H9 (cell line): Measurements from ENCODE around the gene CA12. TPM values are rescaled to one million over a fixed set of nuclear protein-coding genes. Genes with fewer than 3 reads are reported as not detected.

Source experiments
- DNase-seq: peaks from one replicate; pipeline ENCODE4 v3.0.0-alpha.2; 2017
- H2AFZ ChIP-seq: one replicate; pipeline ENCODE4 v1.6.1; 2013; ENCODE audit warnings: mild to moderate bottlenecking, low read length, control low read depth, moderate library complexity
- H2AK5ac ChIP-seq: 2 replicates; pipeline ENCODE4 v1.6.1; 2013; ENCODE audit warnings: low read length, control low read depth, mixed read lengths; ENCODE audit not compliant: insufficient read length
- H2BK120ac ChIP-seq: one replicate; pipeline ENCODE4 v1.6.1; 2013; ENCODE audit warnings: low read depth, mild to moderate bottlenecking, low read length, control low read depth, inconsistent platforms; ENCODE audit not compliant: poor library complexity, severe bottlenecking
- H2BK12ac ChIP-seq: 2 replicates; pipeline ENCODE4 v1.6.1; 2013; ENCODE audit warnings: low read length, control low read depth, mixed read lengths, low read depth; ENCODE audit not compliant: insufficient read length
- H2BK15ac ChIP-seq: 2 replicates; pipeline ENCODE4 v1.6.1; 2013; ENCODE audit warnings: low read depth, low read length, control low read depth
- H2BK20ac ChIP-seq: one replicate; pipeline ENCODE4 v1.6.1; 2013; ENCODE audit warnings: low read depth, mild to moderate bottlenecking, low read length, control low read depth, inconsistent platforms; ENCODE audit not compliant: poor library complexity, severe bottlenecking
- H2BK5ac ChIP-seq: 2 replicates; pipeline ENCODE4 v1.6.1; 2013; ENCODE audit warnings: low read length, control low read depth, mixed read lengths; ENCODE audit not compliant: insufficient read length
- H3K14ac ChIP-seq: 2 replicates; pipeline ENCODE4 v1.6.1; 2013; ENCODE audit warnings: low read length, control low read depth; ENCODE audit not compliant: insufficient read depth
- H3K18ac ChIP-seq: 2 replicates; pipeline ENCODE4 v1.6.1; 2013; ENCODE audit warnings: low read depth, mild to moderate bottlenecking, mixed read lengths, low read length, control low read depth; ENCODE audit not compliant: insufficient read length
- H3K23ac ChIP-seq: 2 replicates; pipeline ENCODE4 v1.6.1; 2013; ENCODE audit warnings: low read length, control low read depth, mixed read lengths, low read depth; ENCODE audit not compliant: insufficient read length
- H3K23me2 ChIP-seq: 2 replicates; pipeline ENCODE4 v1.6.1; 2013; ENCODE audit warnings: low read depth, mild to moderate bottlenecking, mixed read lengths, low read length, control low read depth; ENCODE audit not compliant: insufficient read length, poor library complexity, severe bottlenecking
- H3K27ac ChIP-seq: 2 replicates; pipeline ENCODE4 v1.5.1; 2013; ENCODE audit warnings: low read length, control low read depth, mixed read lengths, low read depth; ENCODE audit not compliant: insufficient read length
- H3K27me3 ChIP-seq: 2 replicates; pipeline ENCODE4 v1.6.1; 2013; ENCODE audit warnings: low read length, control low read depth, inconsistent platforms; ENCODE audit not compliant: insufficient read depth
- H3K4ac ChIP-seq: 2 replicates; pipeline ENCODE4 v1.6.1; 2013; ENCODE audit warnings: low read depth, mild to moderate bottlenecking, control low read depth, inconsistent platforms, low read length, moderate library complexity
- H3K4me1 ChIP-seq: 2 replicates; pipeline ENCODE4 v1.6.1; 2013; ENCODE audit warnings: low read length, control low read depth, inconsistent platforms; ENCODE audit not compliant: insufficient read depth
- H3K4me2 ChIP-seq: 2 replicates; pipeline ENCODE4 v1.6.1; 2013; ENCODE audit warnings: low read length, control low read depth, mixed read lengths; ENCODE audit not compliant: insufficient read length, insufficient read depth
- H3K56ac ChIP-seq: 2 replicates; pipeline ENCODE4 v1.6.1; 2013; ENCODE audit warnings: low read depth, mild to moderate bottlenecking, mixed read lengths, low read length, control low read depth; ENCODE audit not compliant: insufficient read length
- H3K79me1 ChIP-seq: 2 replicates; pipeline ENCODE4 v1.6.1; 2013; ENCODE audit warnings: low read depth, mild to moderate bottlenecking, moderate library complexity, low read length, control low read depth, inconsistent platforms; ENCODE audit not compliant: insufficient read depth, poor library complexity, severe bottlenecking
- H3K79me2 ChIP-seq: 2 replicates; pipeline ENCODE4 v1.6.1; 2013; ENCODE audit warnings: low read length, control low read depth, inconsistent platforms; ENCODE audit not compliant: insufficient read depth
- H3K9ac ChIP-seq: 2 replicates; pipeline ENCODE4 v1.6.1; 2013; ENCODE audit warnings: low read length, control low read depth, mixed read lengths; ENCODE audit not compliant: insufficient read length; ENCODE audit errors: extremely low read depth
- H3K9me3 ChIP-seq: one replicate; pipeline ENCODE4 v1.6.1; 2013; ENCODE audit warnings: low read depth, low read length, inconsistent platforms; ENCODE audit not compliant: control insufficient read depth
- H3T11ph ChIP-seq: one replicate; pipeline ENCODE4 v1.6.1; 2013; ENCODE audit warnings: mild to moderate bottlenecking, low read length, control low read depth, inconsistent platforms
- H4K20me1 ChIP-seq: one replicate; pipeline ENCODE4 v1.6.1; 2013; ENCODE audit not compliant: control insufficient read depth, insufficient read length, insufficient read depth
- H4K5ac ChIP-seq: 2 replicates; pipeline ENCODE4 v1.6.1; 2013; ENCODE audit warnings: low read depth, mild to moderate bottlenecking, mixed read lengths, low read length, control low read depth; ENCODE audit not compliant: insufficient read length
- H4K8ac ChIP-seq: replicated peaks from 2 replicates; pipeline ENCODE4 v1.6.1; 2013; ENCODE audit warnings: low read length, control low read depth, mixed read lengths, low read depth; ENCODE audit not compliant: insufficient read length
- H4K91ac ChIP-seq: 2 replicates; pipeline ENCODE4 v1.6.1; 2013; ENCODE audit warnings: low read depth, mild to moderate bottlenecking, moderate library complexity, mixed read lengths, low read length, control low read depth; ENCODE audit not compliant: insufficient read length
- H3K27ac Mint-ChIP-seq, 3 experiments: 2 replicates in 2 of 3; 3 replicates in 1 of 3; pipeline ENCODE4 v1.8.0; 2020 to 2021; ENCODE audit warnings: mixed read lengths in 3 of 3, mild to moderate bottlenecking in 1 of 3, moderate library complexity in 1 of 3
- H3K27me3 Mint-ChIP-seq: 2 replicates; pipeline ENCODE4 v1.8.0; 2021; ENCODE audit warnings: low read depth, mild to moderate bottlenecking, moderate library complexity, mixed read lengths
- H3K36me3 Mint-ChIP-seq, 3 experiments: 2 replicates in 2 of 3; 3 replicates in 1 of 3; pipeline ENCODE4 v1.8.0; 2020 to 2021; ENCODE audit warnings: low read depth in 3 of 3, mixed read lengths in 3 of 3; ENCODE audit not compliant: insufficient read depth in 1 of 3
- H3K4me1 Mint-ChIP-seq, 2 experiments: 2 replicates each; pipeline ENCODE4 v1.8.0; 2020; ENCODE audit warnings: mixed read lengths in 2 of 2
- H3K4me3 Mint-ChIP-seq, 2 experiments: 2 replicates in 1 of 2; 3 replicates in 1 of 2; pipeline ENCODE4 v1.8.0; 2020 to 2021; ENCODE audit warnings: mild to moderate bottlenecking in 2 of 2, mixed read lengths in 2 of 2, moderate library complexity in 1 of 2
- H3K9me3 Mint-ChIP-seq, 2 experiments: 2 replicates in 1 of 2; 3 replicates in 1 of 2; pipeline ENCODE4 v1.8.0; 2020; ENCODE audit warnings: mild to moderate bottlenecking in 2 of 2, mixed read lengths in 2 of 2, moderate library complexity in 1 of 2
- WGBS: extraction: QIAGEN DNeasy Blood & Tissue Kit; methylation state at CpG from one replicate; pipeline ENCODE4 v1.1.7; 2013; ENCODE audit warnings: missing lambda C conversion rate, low lambda C conversion rate, mixed read lengths; ENCODE audit not compliant: insufficient read length; ENCODE audit errors: extremely low coverage; 5-methylcytosine and 5-hydroxymethylcytosine counted together
- total RNA-seq: library from RNA; stranded (reverse); gene quantifications from 2 replicates; pipeline ENCODE4 v1.2.1, GENCODE V29; 2021
- TF ChIP-seq, protein P1 (sequence below): fragments of 200-600 bp; sonication (generic); conservative IDR thresholded peaks from 3 replicates; pipeline ENCODE4 v1.8.0; 2021; ENCODE audit warnings: antibody characterized with exemption, mild to moderate bottlenecking

Gene CA12
- total RNA-seq, 1 experiment from 2014 or later: 0.68 TPM

DNA sequence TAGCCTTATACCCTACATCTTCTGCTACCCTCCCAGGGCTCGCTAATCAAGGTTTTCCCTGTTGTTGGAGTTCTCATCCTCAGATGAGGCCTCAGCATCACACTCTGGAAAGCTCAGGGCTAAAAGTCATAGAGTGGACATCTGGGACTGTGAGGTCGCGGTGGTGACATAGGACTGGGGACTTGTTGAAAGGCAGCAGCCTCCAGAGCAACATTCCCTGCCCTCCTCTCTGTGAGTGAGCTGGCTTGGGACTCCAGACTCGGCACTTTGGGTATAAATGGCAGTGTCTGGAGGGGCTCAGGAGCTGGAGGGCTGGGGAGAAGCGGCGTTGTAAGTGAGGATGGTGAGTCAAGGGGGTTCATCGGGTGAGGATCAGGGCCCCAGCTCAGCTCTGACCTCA is 2.7 kb downstream of the CA12 start:
- no peak overlapping the region for H3K18ac ChIP-seq
- no peak overlapping the region for H3K23ac ChIP-seq
- Mint-ChIP-seq H3K27me3 (peaks cover 66% of the 10 kb centered on the region), H3K9me3 (no peaks in the 10 kb centered on the region), H3K36me3 (no peaks in the 10 kb centered on the region; a peak in 1 of 7 replicates), H3K27ac (no peak overlapping the region), H3K4me1 (peaks cover 33 to 48% of the 10 kb centered on the region in 2 experiments), H3K4me3 (no peak overlapping the region)
- no peak overlapping the region for H2AFZ ChIP-seq
- H4K5ac ChIP-seq: no peak overlapping the region
- no peak overlapping the region for H4K8ac ChIP-seq
- H4K20me1 ChIP-seq: no peaks in the 10 kb centered on the region
- H3K14ac ChIP-seq: no peak overlapping the region
- no peak overlapping the region for H2BK20ac ChIP-seq
- no peak overlapping the region for H2BK15ac ChIP-seq
- no CpG with 5 or more reads among the region's 7 CpGs for WGBS
- no peaks in the 10 kb centered on the region for H3K79me2 ChIP-seq
- TF ChIP-seq, protein P1, sequence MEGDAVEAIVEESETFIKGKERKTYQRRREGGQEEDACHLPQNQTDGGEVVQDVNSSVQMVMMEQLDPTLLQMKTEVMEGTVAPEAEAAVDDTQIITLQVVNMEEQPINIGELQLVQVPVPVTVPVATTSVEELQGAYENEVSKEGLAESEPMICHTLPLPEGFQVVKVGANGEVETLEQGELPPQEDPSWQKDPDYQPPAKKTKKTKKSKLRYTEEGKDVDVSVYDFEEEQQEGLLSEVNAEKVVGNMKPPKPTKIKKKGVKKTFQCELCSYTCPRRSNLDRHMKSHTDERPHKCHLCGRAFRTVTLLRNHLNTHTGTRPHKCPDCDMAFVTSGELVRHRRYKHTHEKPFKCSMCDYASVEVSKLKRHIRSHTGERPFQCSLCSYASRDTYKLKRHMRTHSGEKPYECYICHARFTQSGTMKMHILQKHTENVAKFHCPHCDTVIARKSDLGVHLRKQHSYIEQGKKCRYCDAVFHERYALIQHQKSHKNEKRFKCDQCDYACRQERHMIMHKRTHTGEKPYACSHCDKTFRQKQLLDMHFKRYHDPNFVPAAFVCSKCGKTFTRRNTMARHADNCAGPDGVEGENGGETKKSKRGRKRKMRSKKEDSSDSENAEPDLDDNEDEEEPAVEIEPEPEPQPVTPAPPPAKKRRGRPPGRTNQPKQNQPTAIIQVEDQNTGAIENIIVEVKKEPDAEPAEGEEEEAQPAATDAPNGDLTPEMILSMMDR: no peak
- no peak overlapping the region for H2BK12ac ChIP-seq
- no peak overlapping the region for H3K27ac ChIP-seq
- H3K56ac ChIP-seq: no peak overlapping the region
- no peak overlapping the region for H3T11ph ChIP-seq
- H3K9me3 ChIP-seq: no peaks in the 10 kb centered on the region
- H3K79me1 ChIP-seq: no peaks in the 10 kb centered on the region
- H3K4me1 ChIP-seq: no peaks in the 10 kb centered on the region; the same call in 1 of the 2 replicates
- H3K4ac ChIP-seq: no peak overlapping the region
- H3K23me2 ChIP-seq: peaks cover 11% of the 10 kb centered on the region
- H3K9ac ChIP-seq: no peak overlapping the region
- H3K4me2 ChIP-seq: no peak overlapping the region
- H2AK5ac ChIP-seq: no peak overlapping the region
- H3K27me3 ChIP-seq: peaks cover 9% of the 10 kb centered on the region; the same call in 1 of the 2 replicates
- no peak overlapping the region for H4K91ac ChIP-seq
- no peak overlapping the region for H2BK120ac ChIP-seq
- DNase-seq: no peak
- no peak overlapping the region for H2BK5ac ChIP-seq
